Kidney (tissue), 14 donors: ENCODE measurements around the gene NINJ1. TPM values are rescaled to one million over a fixed set of nuclear protein-coding genes. Genes with fewer than 3 reads are reported as not detected.

ENCODE experiments used
- DNase-seq, 5 donors: peaks; one replicate each; pipeline ENCODE4 v3.0.0-alpha.2; 2013 to 2020
- FAIRE-seq: peaks from 2 replicates; lab custom pipeline; 2012; peaks lifted over from hg19 to GRCh38; lab: Jason Lieb, UNC
- H3K27ac ChIP-seq, 2 donors: one replicate each; pipeline ENCODE4 v1.7.0; 2013; ENCODE audit warnings: low read depth in 2 of 2, low read length in 2 of 2, inconsistent platforms in 1 of 2
- H3K27me3 ChIP-seq: one replicate; pipeline ENCODE4 v1.7.1; 2013; ENCODE audit warnings: low read length, inconsistent platforms; ENCODE audit not compliant: control insufficient read depth, insufficient read depth
- H3K36me3 ChIP-seq, 3 donors: one replicate each; pipeline versions ENCODE4 v1.7.0 to v1.7.1; 2013; ENCODE audit warnings: low read length in 3 of 3, control low read depth in 1 of 3, inconsistent platforms in 1 of 3; ENCODE audit not compliant: insufficient read depth in 3 of 3, control insufficient read depth in 2 of 3
- H3K4me1 ChIP-seq, 3 donors: one replicate each; pipeline versions ENCODE4 v1.7.0 to v1.7.1; 2013; ENCODE audit warnings: low read length in 3 of 3, inconsistent platforms in 1 of 3, low read depth in 1 of 3; ENCODE audit not compliant: control insufficient read depth in 2 of 3, insufficient read depth in 2 of 3
- H3K4me3 ChIP-seq, 3 donors: one replicate each; pipeline versions ENCODE4 v1.7.0 to v1.8.1; 2013; ENCODE audit warnings: low read length in 3 of 3, control low read depth in 1 of 3, inconsistent platforms in 1 of 3
- H3K9ac ChIP-seq, 3 donors: one replicate each; pipeline versions ENCODE4 v1.7.0 to v1.7.1; 2013; ENCODE audit warnings: low read length in 3 of 3, control low read depth in 1 of 3, inconsistent platforms in 1 of 3
- H3K9me3 ChIP-seq, 3 donors: one replicate each; pipeline versions ENCODE4 v1.7.0 to v1.7.1; 2013; ENCODE audit warnings: low read length in 3 of 3, control low read depth in 1 of 3, inconsistent platforms in 1 of 3; ENCODE audit not compliant: control insufficient read depth in 2 of 3, insufficient read depth in 1 of 3
- CTCF ChIP-seq: IDR thresholded peaks from 3 replicates; pipeline ENCODE4 v1.5.1; 2012; ENCODE audit warnings: mild to moderate bottlenecking, moderate library complexity, borderline replicate concordance; ENCODE audit not compliant: insufficient read depth; ENCODE audit errors: extremely low read depth
- intact Hi-C: fragments of 100-400 bp; cut with DNase I; formaldehyde crosslinking; loops from one replicate; pipeline ENCODE4 v1.11.1; 2022
- polyA plus RNA-seq: library from polyadenylated mRNA; stranded (reverse); fragments of 350-450 nt; fragmentation: Illumina TruSeq; extraction: RNeasy Lipid Tissue Mini Kit (QIAGEN cat#74804); gene quantifications from one replicate; pipeline ENCODE4 v1.2.3, GENCODE V29; 2014; ENCODE audit warnings: low read depth, low replicate concordance; ENCODE audit not compliant: insufficient read depth
- total RNA-seq: library from RNA; stranded (reverse); fragmentation: NEBNext Ultra II Directional; extraction: Animal tissue kit (Norgen Biotek cat#: 25700); gene quantifications from one replicate; pipeline ENCODE4 v1.2.1, GENCODE V29; 2021
- donor health status: control.
- donor health status: control.
- donor health status: control.
- donor health status: control.
- donor health status: control.
- donor health status: DM: yes; HTN: yes; CAD: no.
- donor health status: Normal renal cell carcinoma (clear cell type).

Gene NINJ1
- total and polyA plus RNA-seq, 2 donors from 2014 or later, result 56.3 to 149 TPM

DNA sequence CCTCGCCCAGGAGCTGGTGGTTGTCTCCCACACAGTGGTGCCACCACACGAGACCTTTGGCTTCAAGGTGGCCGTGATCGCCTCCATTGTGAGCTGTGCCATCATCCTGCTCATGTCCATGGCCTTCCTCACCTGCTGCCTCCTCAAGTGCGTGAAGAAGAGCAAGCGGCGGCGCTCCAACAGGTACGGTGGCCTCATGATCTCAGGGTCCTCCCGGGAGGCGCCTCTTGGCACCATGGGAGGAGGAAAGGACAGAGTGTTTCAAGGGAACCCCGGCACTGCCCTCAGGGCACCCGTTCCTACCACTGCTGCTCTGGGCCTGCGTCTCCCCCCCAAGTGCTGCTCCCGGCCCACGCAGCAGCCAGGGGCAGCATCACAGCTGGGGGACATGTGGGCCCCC lies 56.2 kb downstream of the NINJ1 start:
- intact Hi-C loops, result no loop called here
- FAIRE-seq, result no peak

DNA sequence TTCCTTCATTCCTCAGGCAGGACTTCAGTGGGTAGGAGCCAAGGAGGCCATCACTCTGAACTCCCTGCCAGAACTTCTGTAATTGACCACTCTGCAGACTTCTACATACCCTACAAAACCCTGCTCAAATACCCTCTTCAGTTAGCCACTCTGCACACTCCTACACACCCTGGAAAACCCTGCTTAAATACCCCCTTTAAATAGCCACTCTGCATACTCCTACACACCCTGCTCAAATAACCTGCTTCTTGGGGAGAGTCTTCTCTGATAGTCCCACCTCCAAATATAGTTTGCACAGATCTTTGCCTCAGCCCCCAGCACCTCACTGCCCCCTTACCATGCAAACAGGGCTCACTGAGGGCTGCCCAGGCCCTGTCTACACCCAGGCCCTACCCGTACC lies 56.7 kb downstream of the NINJ1 start:
- DNase-seq (no peak), FAIRE-seq (no peak)
- Histone ChIP-seq H3K4me1 (peaks cover 0 to 3% (median 1%) of the 10 kb centered on the region in 3 donors), H3K27me3 (no peaks in the 10 kb centered on the region), H3K27ac (no peak overlapping the region), H3K4me3 (no peak overlapping the region), H3K9ac (no peak overlapping the region), H3K36me3 (no peaks in the 10 kb centered on the region), H3K9me3 (no peaks in the 10 kb centered on the region)
- intact Hi-C loops, result no loop called here
- no peak for TF ChIP-seq CTCF

More for the DNA sequence above, 56.2 kb downstream of the NINJ1 start:
- Histone ChIP-seq H3K27ac (no peak overlapping the region), H3K9me3 (no peaks in the 10 kb centered on the region), H3K9ac (no peak overlapping the region), H3K4me3 (no peak overlapping the region), H3K36me3 (no peaks in the 10 kb centered on the region), H3K27me3 (no peaks in the 10 kb centered on the region), H3K4me1 (peaks cover 0 to 2% (median 0%) of the 10 kb centered on the region in 3 donors)
- DNase-seq, result peak in 2 of 5 donors; percentile 35 to 70
- TF ChIP-seq CTCF, result no peak

DNA sequence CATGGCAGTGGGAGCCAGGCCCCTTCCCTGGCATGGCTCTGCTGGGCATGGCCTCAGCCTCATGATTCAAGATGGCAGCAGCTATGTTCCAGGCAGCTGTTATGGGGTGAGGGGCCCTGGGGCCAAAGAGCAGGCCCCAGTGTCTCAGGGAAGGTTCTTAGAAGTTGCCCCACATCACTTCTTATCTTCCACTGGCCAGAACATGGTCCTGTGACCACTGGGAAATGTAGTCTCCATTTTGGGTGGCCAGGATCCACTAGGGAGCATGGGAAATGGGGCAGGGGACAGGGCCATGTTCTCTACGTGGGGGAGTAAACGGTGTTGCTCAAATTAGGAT lies 57.3 kb downstream of the NINJ1 start:
- no peak overlapping the region for H3K9ac ChIP-seq
- no peak overlapping the region for H3K27ac ChIP-seq
- H3K9me3 ChIP-seq, result no peaks in the 10 kb centered on the region
- no peaks in the 10 kb centered on the region for H3K27me3 ChIP-seq
- peak in 1 of 5 donors; percentile 10 for DNase-seq
- H3K36me3 ChIP-seq, result no peaks in the 10 kb centered on the region
- FAIRE-seq, result no peak
- peaks cover 0 to 6% (median 5%) of the 10 kb centered on the region in 3 donors for H3K4me1 ChIP-seq
- no peak for TF ChIP-seq CTCF
- no peak overlapping the region for H3K4me3 ChIP-seq
- intact Hi-C loops, result no loop called here
